ENCODE measurements around the gene HIF3A.
A peak's percentile ranks its signal among the peaks of the same experiment; 100 is the strongest.

Gene HIF3A

DNA sequence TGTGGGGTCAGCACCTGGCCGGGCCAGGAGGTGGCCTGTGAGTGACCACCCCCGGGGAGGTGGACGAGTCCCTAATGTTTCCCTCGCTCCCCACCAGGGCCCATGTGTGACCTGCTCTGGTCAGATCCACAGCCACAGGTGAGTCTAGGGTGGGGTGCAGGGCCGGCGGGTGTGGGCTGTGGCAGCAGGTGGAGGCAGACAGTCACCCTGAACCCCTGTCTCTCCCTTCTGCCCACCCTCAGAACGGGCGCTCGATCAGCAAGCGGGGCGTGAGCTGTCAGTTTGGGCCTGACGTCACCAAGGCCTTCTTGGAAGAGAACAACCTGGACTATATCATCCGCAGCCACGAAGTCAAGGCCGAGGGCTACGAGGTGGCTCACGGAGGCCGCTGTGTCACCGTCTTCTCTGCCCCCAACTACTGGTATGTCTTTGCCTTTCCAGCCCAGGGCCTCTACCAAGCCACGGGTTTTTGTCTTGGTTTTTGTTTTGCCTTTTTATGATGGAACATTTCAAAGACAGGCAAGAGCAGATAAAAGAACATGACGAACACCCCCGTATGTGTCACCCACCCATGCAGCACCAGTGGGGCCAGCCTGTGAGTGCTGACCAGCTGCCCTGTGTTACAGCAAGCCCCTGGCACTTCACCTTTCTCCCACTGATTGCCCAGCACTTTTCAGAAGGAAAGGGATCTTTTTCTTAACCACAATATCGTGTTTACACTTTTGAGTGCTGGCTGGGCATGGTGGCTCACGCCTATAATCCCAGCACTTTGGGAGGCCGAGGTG, 91.7 kb downstream of the HIF3A start:
- ChIA-PET POLR2A (ENCODE audit: low non-redundant PET) (no interaction called here), CTCF (interaction anchor here (0.6 kb wide), 1 partner anchor 42 kb away, joined by 4 read pairs; no protein-coding TSS in a partner anchor)
- TF ChIP-seq CTCF (conservative IDR thresholded peaks at IDR 0.05; ENCODE audit: low read depth), result no peak
- no peak for DNase-seq (ENCODE audit: low spot score)
- H3K27ac ChIP-seq, result peak overlapping the region; percentile 0; the same call in 1 of the 2 replicates

DNA sequence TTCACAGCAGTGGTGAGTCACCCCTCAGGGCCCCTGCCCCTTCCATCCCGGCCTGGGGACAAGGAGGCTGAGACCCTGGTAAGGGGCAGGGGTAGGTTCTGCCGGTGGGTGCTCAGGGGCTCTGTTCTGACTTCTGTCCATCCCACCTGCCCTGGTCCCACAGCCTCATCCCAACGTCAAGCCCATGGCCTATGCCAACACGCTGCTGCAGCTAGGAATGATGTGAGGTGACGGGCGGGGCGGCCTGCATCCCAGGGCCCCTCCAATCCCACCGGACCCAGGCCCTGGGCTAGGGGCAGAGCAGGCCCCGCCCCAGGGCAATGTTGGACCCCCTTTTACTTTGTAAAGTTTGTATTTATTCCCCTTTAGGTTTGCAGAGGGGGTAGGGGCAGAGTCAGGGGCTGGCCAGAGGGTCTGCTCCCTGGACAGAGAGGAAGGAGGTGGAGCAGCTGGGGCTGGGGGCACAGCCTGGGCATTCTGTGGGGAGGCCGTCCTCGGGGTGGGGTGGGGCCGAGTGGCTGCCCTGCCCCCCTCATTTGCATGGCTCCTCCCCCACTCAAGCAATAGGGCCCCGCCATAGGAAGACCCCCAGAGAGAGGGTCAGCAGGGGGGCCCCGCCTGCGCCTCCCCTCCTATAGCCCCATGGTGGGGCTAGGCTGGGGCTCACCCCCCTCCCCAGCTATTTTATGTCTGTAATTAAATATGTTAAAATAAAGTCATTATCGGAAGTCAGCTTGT, 93.4 kb downstream of the HIF3A start:
- TF ChIP-seq CTCF (conservative IDR thresholded peaks at IDR 0.05; ENCODE audit: low read depth), result no peak
- ChIA-PET CTCF (no interaction called here), POLR2A (ENCODE audit: low non-redundant PET) (no interaction called here)
- no peak for DNase-seq (ENCODE audit: low spot score)
- peak overlapping the region; percentile 58 for H3K27ac ChIP-seq

DNA sequence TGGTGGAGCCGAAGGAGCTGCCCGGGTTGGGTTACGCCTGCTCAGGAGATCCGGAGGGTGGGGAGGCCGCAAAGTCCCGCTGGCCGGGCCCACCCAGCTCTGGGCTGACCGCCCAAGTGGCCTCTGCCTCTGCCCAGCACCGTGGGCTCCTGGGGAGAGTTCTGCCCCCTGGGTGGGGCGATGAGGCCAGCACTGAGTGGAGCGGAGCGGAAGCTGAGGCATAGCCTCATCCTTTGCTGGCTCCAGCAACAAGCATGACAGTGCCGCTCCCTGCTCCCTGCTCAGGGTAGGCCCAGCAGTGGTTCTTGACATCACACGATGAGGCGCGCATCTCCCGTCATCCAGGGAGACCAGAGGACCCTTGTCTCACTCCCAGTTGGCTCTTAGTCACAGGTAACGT, 94.0 kb downstream of the HIF3A start:
- peak overlapping the region; percentile 58 for H3K27ac ChIP-seq
- no peak for DNase-seq (ENCODE audit: low spot score)
- ChIA-PET POLR2A (ENCODE audit: low non-redundant PET) (no interaction called here), CTCF (interaction anchor here (0.5 kb wide), 1 partner anchor 58 kb away, joined by 3 read pairs; no protein-coding TSS in a partner anchor)
- no peak for TF ChIP-seq CTCF (conservative IDR thresholded peaks at IDR 0.05; ENCODE audit: low read depth)

- H3K27ac ChIP-seq, result peak overlapping the region; percentile 58
- no peak for TF ChIP-seq CTCF (conservative IDR thresholded peaks at IDR 0.05; ENCODE audit: low read depth)
- no peak for DNase-seq (ENCODE audit: low spot score)
- ChIA-PET CTCF (interaction anchor here (0.5 to 1.1 kb wide), 2 partner anchors 59 to 109 kb away, joined by 3 read pairs; no protein-coding TSS in a partner anchor), POLR2A (ENCODE audit: low non-redundant PET) (interaction anchor here (0.6 kb wide), 1 partner anchor 9 kb away, joined by 4 read pairs; no protein-coding TSS in a partner anchor)
Observed at GRCh38 chr19:46391296-46392251, 94.7 kb downstream of the HIF3A start.

DNA sequence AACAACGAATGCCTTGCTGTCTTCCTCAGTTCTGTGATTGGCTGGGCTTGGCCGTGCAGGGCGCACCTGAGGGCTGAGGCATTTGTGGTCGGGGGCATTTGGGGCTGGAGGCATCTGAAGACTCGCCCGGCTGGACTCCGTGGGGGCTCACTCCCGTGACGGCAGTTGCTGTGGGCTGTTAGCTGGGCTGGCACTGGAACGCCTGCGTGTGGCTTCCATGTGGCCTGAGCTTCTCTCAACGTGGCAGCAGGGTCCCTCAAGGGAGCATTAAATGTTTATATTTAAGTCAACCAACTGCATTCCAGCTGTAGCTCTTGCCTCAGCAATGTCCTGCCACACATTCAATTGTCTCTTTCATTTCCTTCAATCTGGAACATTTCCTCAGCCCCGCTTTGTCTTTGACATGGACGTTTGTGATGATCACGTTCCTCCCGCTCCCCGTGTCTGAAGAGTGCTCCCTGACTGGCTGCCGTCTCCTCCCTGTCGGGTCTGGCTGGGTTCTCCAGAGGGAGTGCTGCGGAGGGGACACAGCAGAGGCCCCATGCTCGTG, 95.5 kb downstream of the HIF3A start:
- POLR2A ChIA-PET (ENCODE audit: low non-redundant PET), result interaction anchor here (0.6 kb wide), 1 partner anchor 10 kb away, joined by 4 read pairs; no protein-coding TSS in a partner anchor
- CTCF ChIA-PET, result interaction anchor here (1.1 kb wide), 1 partner anchor 110 kb away, joined by 3 read pairs; no protein-coding TSS in a partner anchor
- no peak for DNase-seq (ENCODE audit: low spot score)
- no peak for TF ChIP-seq CTCF (conservative IDR thresholded peaks at IDR 0.05; ENCODE audit: low read depth)
- H3K27ac ChIP-seq, result peak overlapping the region; percentile 58

All from RWPE1 (cell line).